ENCODE results near the gene DGKZ. TPM values are rescaled to one million over a fixed set of nuclear protein-coding genes. Genes with fewer than 3 reads are reported as not detected.

Gene DGKZ, protein sequence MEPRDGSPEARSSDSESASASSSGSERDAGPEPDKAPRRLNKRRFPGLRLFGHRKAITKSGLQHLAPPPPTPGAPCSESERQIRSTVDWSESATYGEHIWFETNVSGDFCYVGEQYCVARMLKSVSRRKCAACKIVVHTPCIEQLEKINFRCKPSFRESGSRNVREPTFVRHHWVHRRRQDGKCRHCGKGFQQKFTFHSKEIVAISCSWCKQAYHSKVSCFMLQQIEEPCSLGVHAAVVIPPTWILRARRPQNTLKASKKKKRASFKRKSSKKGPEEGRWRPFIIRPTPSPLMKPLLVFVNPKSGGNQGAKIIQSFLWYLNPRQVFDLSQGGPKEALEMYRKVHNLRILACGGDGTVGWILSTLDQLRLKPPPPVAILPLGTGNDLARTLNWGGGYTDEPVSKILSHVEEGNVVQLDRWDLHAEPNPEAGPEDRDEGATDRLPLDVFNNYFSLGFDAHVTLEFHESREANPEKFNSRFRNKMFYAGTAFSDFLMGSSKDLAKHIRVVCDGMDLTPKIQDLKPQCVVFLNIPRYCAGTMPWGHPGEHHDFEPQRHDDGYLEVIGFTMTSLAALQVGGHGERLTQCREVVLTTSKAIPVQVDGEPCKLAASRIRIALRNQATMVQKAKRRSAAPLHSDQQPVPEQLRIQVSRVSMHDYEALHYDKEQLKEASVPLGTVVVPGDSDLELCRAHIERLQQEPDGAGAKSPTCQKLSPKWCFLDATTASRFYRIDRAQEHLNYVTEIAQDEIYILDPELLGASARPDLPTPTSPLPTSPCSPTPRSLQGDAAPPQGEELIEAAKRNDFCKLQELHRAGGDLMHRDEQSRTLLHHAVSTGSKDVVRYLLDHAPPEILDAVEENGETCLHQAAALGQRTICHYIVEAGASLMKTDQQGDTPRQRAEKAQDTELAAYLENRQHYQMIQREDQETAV
- 100 to 1,000 TPM in 3 of 5 donors, 10 to 100 TPM in 2; 24.0 to 405 (median 102) TPM for total RNA-seq
- polyA plus RNA-seq = 10 to 100 TPM; 26.9 to 47.5 (median 35.0) TPM
- long read RNA-seq, donor 1 = 0 reads
- long read RNA-seq, donor 2, partial matches to known transcripts = 0 of 2 reads
- long read RNA-seq, donor 2, other reads (novel, unspliced or antisense) = 0 of 2 reads
- long read RNA-seq, donor 3, partial matches to known transcripts = 0 of 1 reads
- long read RNA-seq, donor 3, other reads (novel, unspliced or antisense) = 0 of 1 reads
- long read RNA-seq, donor 4, partial matches to known transcripts = 0 of 1 reads
- long read RNA-seq, donor 4, other reads (novel, unspliced or antisense) = 0 of 1 reads
- long read RNA-seq, donor 5, partial matches to known transcripts = 0 of 2 reads
- long read RNA-seq, donor 5, other reads (novel, unspliced or antisense) = 0 of 2 reads
- long read RNA-seq, donor 6, partial matches to known transcripts = 798 of 801 reads
- long read RNA-seq, donor 6, other reads (novel, unspliced or antisense) = 0 of 801 reads
- long read RNA-seq, donor 7, partial matches to known transcripts = 8 of 9 reads
- long read RNA-seq, donor 7, other reads (novel, unspliced or antisense) = 0 of 9 reads
- long read RNA-seq, donor 8, partial matches to known transcripts = 839 of 840 reads
- long read RNA-seq, donor 8, other reads (novel, unspliced or antisense) = 0 of 840 reads
- long read RNA-seq, donor 9 = 0 reads
- long read RNA-seq, donor 10, partial matches to known transcripts = 0 of 2 reads
- long read RNA-seq, donor 10, other reads (novel, unspliced or antisense) = 0 of 2 reads

DNA sequence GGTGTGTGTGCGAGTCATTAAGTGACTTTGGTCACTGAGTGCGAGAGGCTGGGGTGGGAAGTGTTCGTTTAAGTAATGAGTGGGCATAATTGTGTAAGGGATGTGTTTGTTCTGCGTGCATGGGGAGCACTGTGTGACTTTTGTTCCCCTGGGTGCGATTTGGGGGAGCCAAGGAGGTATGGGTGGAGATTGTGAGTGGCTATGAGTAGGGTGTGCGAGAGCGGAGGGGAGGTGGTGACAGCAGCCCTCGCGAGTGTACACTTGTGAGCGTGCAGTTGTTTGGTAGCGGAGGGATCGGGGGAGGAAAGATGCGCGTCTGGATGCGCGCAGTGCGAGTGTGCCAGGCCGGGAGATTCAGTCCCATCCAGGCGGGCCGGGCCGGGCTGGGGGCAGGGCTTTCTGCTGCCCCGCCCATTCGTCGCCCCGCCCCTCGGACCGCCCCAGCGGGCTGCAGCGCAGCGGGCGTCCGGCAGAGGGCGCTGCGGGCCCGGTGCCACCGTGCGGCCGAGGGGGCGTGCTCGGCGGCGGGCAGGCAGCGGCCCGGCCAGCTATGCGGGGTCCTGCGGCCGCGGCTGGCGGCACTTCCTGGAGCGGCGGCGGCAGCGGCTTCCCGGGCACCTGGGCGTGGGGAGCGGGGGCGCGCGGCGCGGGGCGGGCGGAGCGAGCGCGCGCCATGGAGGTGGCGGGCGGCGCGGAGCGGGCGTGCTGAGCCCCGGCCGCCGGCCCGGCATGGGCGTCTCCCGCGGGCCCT lies at the start of gene DGKZ:
Gene DGKZ, plus strand, starts transcription at position 578 of the 751 bp plus-strand sequence. CDS start 197 bp downstream, outside the sequence.
- peak within 1 kb of the TSS; percentile 69 to 93 (median 82) for H3K4me3 ChIP-seq
- no peaks in the 10 kb centered on the region for H3K27me3 ChIP-seq
- H3K4me1 ChIP-seq = peaks cover 31 to 63% (median 59%) of the 10 kb centered on the region in 4 donors
- peak; percentile 92 to 96 for DNase-seq
- peak in 2 of 3 donors; percentile 12 to 48 for TF ChIP-seq POLR2AphosphoS5 (IDR thresholded peaks at IDR 0.05)
- no peak for TF ChIP-seq EP300 (IDR thresholded peaks at IDR 0.05)
- peak in 5 of 7 experiments; percentile 11 to 99 (median 63) for TF ChIP-seq CTCF (IDR thresholded peaks at IDR 0.05)
- WGBS, 5 donors = 8 to 16% (median 12%) methylated on average over 21 to 80 of the region's 80 CpGs
- intact Hi-C loops (cut with DNase I; ENCODE audit: low total_unique reads) = no loop called here
- no peaks in the 10 kb centered on the region for H3K36me3 ChIP-seq
- peak within 1 kb of the TSS; percentile 76 to 90 (median 84) for H3K27ac ChIP-seq
- no peaks in the 10 kb centered on the region for H3K9me3 ChIP-seq

DNA sequence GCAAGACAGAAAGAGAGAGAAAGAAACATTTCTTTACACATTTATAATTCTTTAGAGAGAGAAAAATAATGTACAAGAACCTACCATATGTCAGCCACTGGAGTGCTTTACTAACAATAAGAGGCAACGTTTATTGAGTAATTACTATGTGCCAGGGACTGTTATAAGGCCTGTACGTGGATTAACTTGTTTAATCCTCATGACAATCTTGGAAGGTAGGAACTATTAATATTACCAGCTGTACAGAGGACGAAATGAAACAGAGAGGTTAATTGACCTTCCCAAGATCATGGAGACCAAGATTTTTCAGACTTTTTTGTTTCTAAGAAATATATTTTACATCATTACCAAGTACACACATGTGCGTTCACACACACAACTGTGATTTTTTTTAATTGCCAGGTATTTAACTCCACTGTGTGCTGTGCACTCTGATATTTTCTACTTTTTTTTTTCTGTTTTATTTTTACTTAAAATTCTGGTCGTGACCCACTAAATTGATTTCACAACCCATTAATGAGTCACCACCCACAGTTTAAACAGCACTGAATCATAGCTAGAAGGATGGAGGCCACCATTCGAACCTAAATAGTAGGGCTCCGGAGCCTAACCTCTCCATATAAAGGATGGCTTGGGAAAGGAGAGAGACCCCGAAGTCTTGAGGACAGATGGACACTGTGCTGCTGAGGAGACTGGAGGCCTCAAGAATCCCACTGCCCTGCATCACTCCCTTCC lies 48.4 kb upstream of the DGKZ start:
- Histone ChIP-seq H3K4me3 (no peak overlapping the region), H3K9me3 (no peaks in the 10 kb centered on the region), H3K27me3 (peaks cover 0 to 22% (median 0%) of the 10 kb centered on the region in 3 donors), H3K27ac (peak overlapping the region in 3 of 5 donors; percentile 36 to 74 (median 70)), H3K36me3 (peaks cover 9 to 41% (median 34%) of the 10 kb centered on the region in 4 donors), H3K4me1 (peaks cover 25 to 59% (median 37%) of the 10 kb centered on the region in 4 donors)
- WGBS, 5 donors = 34 to 55% (median 47%) methylated on average over 8 of the region's 8 CpGs
- no peak for TF ChIP-seq EP300 (IDR thresholded peaks at IDR 0.05)
- TF ChIP-seq CTCF (IDR thresholded peaks at IDR 0.05) = no peak
- TF ChIP-seq POLR2AphosphoS5 (IDR thresholded peaks at IDR 0.05) = no peak
- no peak for TF ChIP-seq POLR2A (IDR thresholded peaks at IDR 0.05)
- intact Hi-C loops (cut with DNase I; ENCODE audit: low total_unique reads) = loop anchor here (5.0 kb wide), 1 partner anchor 47 kb away; no protein-coding TSS in a partner anchor
- DNase-seq = no peak

DNA sequence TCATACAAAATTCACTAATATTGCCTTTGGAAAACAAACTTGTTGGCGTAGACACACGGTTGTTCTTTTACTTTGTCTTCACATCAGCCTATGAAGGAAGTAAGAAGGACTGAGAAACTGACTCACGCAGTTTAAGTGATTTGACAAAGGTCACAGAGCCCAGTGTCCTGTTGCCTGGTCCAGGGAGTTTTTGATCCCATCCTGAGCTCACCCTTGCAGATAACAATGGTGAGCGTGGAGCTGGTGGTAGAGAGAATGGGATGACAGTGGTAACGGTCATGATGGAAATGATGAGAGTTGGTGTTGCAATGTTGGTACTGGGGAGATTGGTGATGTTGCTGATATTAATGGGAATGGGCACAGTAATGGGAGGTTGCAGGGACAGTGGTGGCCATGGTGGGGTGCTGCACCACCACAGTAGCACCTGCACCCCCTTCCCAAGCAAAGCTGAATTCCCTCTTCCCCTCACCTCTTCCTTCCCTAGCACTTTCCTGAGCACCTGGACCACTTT lies 47.8 kb upstream of the DGKZ start:
- no peak for TF ChIP-seq CTCF (IDR thresholded peaks at IDR 0.05)
- no peak for TF ChIP-seq POLR2A (IDR thresholded peaks at IDR 0.05)
- TF ChIP-seq EP300 (IDR thresholded peaks at IDR 0.05) = no peak
- no peak for TF ChIP-seq POLR2AphosphoS5 (IDR thresholded peaks at IDR 0.05)
- DNase-seq = no peak
- peaks cover 0 to 22% (median 0%) of the 10 kb centered on the region in 3 donors for H3K27me3 ChIP-seq
- intact Hi-C loops (cut with DNase I; ENCODE audit: low total_unique reads) = loop anchor here (5.0 kb wide), 1 partner anchor 47 kb away; no protein-coding TSS in a partner anchor
- H3K4me3 ChIP-seq = no peak overlapping the region
- H3K36me3 ChIP-seq = peaks cover 9 to 47% (median 36%) of the 10 kb centered on the region in 4 donors
- H3K4me1 ChIP-seq = peaks cover 22 to 52% (median 31%) of the 10 kb centered on the region in 4 donors
- H3K9me3 ChIP-seq = no peaks in the 10 kb centered on the region
- WGBS, 5 donors = 57 to 78% (median 68%) methylated on average over 5 of the region's 5 CpGs
- H3K27ac ChIP-seq = peak overlapping the region in 4 of 5 donors; percentile 1 to 74 (median 53)

Measured in stomach (tissue), 19 donors.